Endothelial cell (in vitro differentiated cells): ENCODE data around the gene KAZN. TPM values are rescaled to one million over a fixed set of nuclear protein-coding genes. Genes with fewer than 3 reads are reported as not detected.

Experiments
- DNase-seq: peaks from one replicate; pipeline ENCODE4 v3.0.0; 2021; ENCODE audit warnings: low spot score
- H3K27ac Mint-ChIP-seq: one replicate; pipeline ENCODE4 v1.8.0; 2021; ENCODE audit warnings: mixed read lengths, inconsistent platforms; ENCODE audit not compliant: unreplicated experiment
- H3K27me3 Mint-ChIP-seq: one replicate; pipeline ENCODE4 v1.8.0; 2021; ENCODE audit warnings: mild to moderate bottlenecking, moderate library complexity, mixed read lengths, inconsistent platforms; ENCODE audit not compliant: unreplicated experiment
- H3K36me3 Mint-ChIP-seq: one replicate; pipeline ENCODE4 v1.8.0; 2021; ENCODE audit warnings: mild to moderate bottlenecking, low read depth, mixed read lengths, inconsistent platforms; ENCODE audit not compliant: unreplicated experiment
- H3K4me1 Mint-ChIP-seq: one replicate; pipeline ENCODE4 v1.8.0; 2021; ENCODE audit warnings: mild to moderate bottlenecking, mixed read lengths, inconsistent platforms; ENCODE audit not compliant: unreplicated experiment
- H3K4me3 Mint-ChIP-seq: one replicate; pipeline ENCODE4 v1.8.0; 2021; ENCODE audit warnings: mild to moderate bottlenecking, mixed read lengths, inconsistent platforms; ENCODE audit not compliant: unreplicated experiment
- H3K9me3 Mint-ChIP-seq: one replicate; pipeline ENCODE4 v1.8.0; 2021; ENCODE audit warnings: mixed read lengths, inconsistent platforms; ENCODE audit not compliant: unreplicated experiment
- CTCF ChIP-seq: fragments of 200-600 bp; sonication (generic); IDR thresholded peaks from one replicate; pipeline ENCODE4 v1.5.0; 2021; ENCODE audit warnings: antibody characterized with exemption; ENCODE audit not compliant: unreplicated experiment
- total RNA-seq: library from RNA; stranded (reverse); fragmentation: NEBNext Ultra II Directional; extraction: Animal tissue kit (Norgen Biotek cat#: 25700); gene quantifications from one replicate; pipeline ENCODE4 v1.2.1, GENCODE V29; 2021; ENCODE audit not compliant: unreplicated experiment

The KAZN gene
- total RNA-seq, 1 donor from 2014 or later = 10.1 TPM

GRCh38 chr1:14698314-14698713 lies 99.8 kb downstream of the KAZN start:
- Mint-ChIP-seq H3K27me3 (peaks cover 5% of the 10 kb centered on the region), H3K4me1 (peaks cover 7% of the 10 kb centered on the region), H3K36me3 (no peaks in the 10 kb centered on the region), H3K27ac (no peak overlapping the region), H3K4me3 (no peak overlapping the region), H3K9me3 (peaks cover 4% of the 10 kb centered on the region)
- DNase-seq = no peak
- TF ChIP-seq CTCF = no peak

DNA sequence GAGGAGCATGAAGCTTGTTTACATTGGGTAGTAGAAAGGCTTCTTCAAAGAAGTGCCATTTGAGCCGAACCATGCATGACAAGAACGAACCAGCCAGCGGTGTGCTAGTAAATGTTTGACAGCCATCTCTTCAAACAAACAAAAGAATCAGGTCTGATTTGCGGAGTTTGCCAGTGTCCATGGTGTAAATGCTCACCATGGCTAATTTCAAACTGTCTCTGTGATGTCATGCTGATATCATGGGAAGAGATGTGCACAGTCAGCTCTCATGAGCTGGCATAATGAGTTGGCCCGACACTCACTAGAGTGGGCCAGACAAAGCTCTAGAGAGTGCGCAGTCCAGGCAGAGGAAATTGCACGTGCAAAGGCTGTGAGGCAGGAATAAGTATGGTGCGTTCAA lies 101.1 kb downstream of the KAZN start:
- H3K27me3 Mint-ChIP-seq = peaks cover 5% of the 10 kb centered on the region
- no peak overlapping the region for H3K4me3 Mint-ChIP-seq
- H3K27ac Mint-ChIP-seq = no peak overlapping the region
- no peak for DNase-seq
- peaks cover 7% of the 10 kb centered on the region for H3K4me1 Mint-ChIP-seq
- no peak for TF ChIP-seq CTCF
- H3K9me3 Mint-ChIP-seq = peaks cover 4% of the 10 kb centered on the region
- no peaks in the 10 kb centered on the region for H3K36me3 Mint-ChIP-seq

- H3K4me1 Mint-ChIP-seq = peaks cover 3% of the 10 kb centered on the region
- no peaks in the 10 kb centered on the region for H3K27me3 Mint-ChIP-seq
- TF ChIP-seq CTCF = no peak
- H3K9me3 Mint-ChIP-seq = peaks cover 4% of the 10 kb centered on the region
- H3K27ac Mint-ChIP-seq = no peak overlapping the region
- H3K36me3 Mint-ChIP-seq = no peaks in the 10 kb centered on the region
- DNase-seq = no peak
- no peak overlapping the region for H3K4me3 Mint-ChIP-seq
Observed at GRCh38 chr1:14704846-14705245, 106.4 kb downstream of the KAZN start.

GRCh38 chr1:14705824-14706223 lies 107.3 kb downstream of the KAZN start:
- Mint-ChIP-seq H3K4me3 (no peak overlapping the region), H3K36me3 (no peaks in the 10 kb centered on the region), H3K27me3 (no peaks in the 10 kb centered on the region), H3K4me1 (peaks cover 3% of the 10 kb centered on the region), H3K9me3 (peaks cover 4% of the 10 kb centered on the region), H3K27ac (no peak overlapping the region)
- no peak for TF ChIP-seq CTCF
- no peak for DNase-seq

DNA sequence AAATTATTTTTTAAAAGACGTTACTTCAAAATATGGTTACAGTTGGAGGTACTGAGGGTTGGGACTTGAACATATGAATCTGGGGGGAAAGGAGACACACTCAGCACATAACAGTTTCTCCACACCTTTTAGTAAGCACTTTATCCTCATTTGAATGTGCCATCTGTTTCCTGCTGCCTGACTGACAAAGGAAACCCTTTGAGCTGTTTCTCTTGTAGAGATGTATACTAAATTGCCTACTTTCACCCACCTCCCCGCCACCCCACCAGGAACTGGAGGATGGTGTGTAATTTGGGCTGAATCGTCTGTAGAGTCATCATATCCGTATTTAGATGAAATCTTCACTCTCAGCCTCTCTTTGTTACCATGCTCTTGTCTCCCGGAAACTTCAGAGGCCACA lies 108.1 kb downstream of the KAZN start:
- no peaks in the 10 kb centered on the region for H3K36me3 Mint-ChIP-seq
- peaks cover 3% of the 10 kb centered on the region for H3K27me3 Mint-ChIP-seq
- no peak for TF ChIP-seq CTCF
- no peak overlapping the region for H3K4me3 Mint-ChIP-seq
- peaks cover 3% of the 10 kb centered on the region for H3K4me1 Mint-ChIP-seq
- H3K9me3 Mint-ChIP-seq = peaks cover 4% of the 10 kb centered on the region
- no peak overlapping the region for H3K27ac Mint-ChIP-seq
- DNase-seq = no peak
